ENCODE results near the gene NUFIP2. TPM values are rescaled to one million over a fixed set of nuclear protein-coding genes. Genes with fewer than 3 reads are reported as not detected.

The NUFIP2 gene
- total RNA-seq, 1 donor from 2014 or later: 83.8 TPM

Other genes with a start within 250 kb of the NUFIP2 start
- 74.5 TPM for gene MYO18A, start 113.8 kb downstream of the NUFIP2 start, total RNA-seq
- gene CRYBA1, start 47.3 kb downstream of the NUFIP2 start, total RNA-seq: not detected
- gene TAOK1, start 96.2 kb upstream of the NUFIP2 start, total RNA-seq: 92.4 TPM